ENCODE data around the gene ORC1. TPM values are rescaled to one million over a fixed set of nuclear protein-coding genes. Genes with fewer than 3 reads are reported as not detected.
A peak's percentile ranks its signal among the peaks of the same experiment; 100 is the strongest.

ORC1 gene
- total RNA-seq, 1 experiment from 2014 or later: 21.2 TPM

- Histone ChIP-seq H3K79me2 (ENCODE audit: low read depth) (peaks cover 20% of the 10 kb centered on the region), H3K36me3 (ENCODE audit: low read depth) (peaks cover under 1% of the 10 kb centered on the region; the same call in 1 of the 2 replicates), H3K9me2 (ENCODE audit: insufficient read depth) (no peaks in the 10 kb centered on the region), H4K20me1 (ENCODE audit: insufficient read depth) (no peaks in the 10 kb centered on the region), H3K4me3 (peak overlapping the region; percentile 92), H3K27ac (peak overlapping the region; percentile 86), H2AFZ (peak overlapping the region; percentile 99), H3K4me2 (peak overlapping the region; percentile 89), H3K9me3 (ENCODE audit: insufficient read depth, low read depth) (no peaks in the 10 kb centered on the region), H3K4me1 (replicated peaks; ENCODE audit: insufficient read depth) (peaks cover 15% of the 10 kb centered on the region), H3F3A (ENCODE audit: insufficient read depth, low read depth) (peaks cover 20% of the 10 kb centered on the region; the same call in 1 of the 2 replicates), H3K27me3 (ENCODE audit: insufficient read depth, low read depth) (no peaks in the 10 kb centered on the region)
- BruUV-seq (replicated peaks): TSS peak; percentile 52
- ChIA-PET CTCF (no interaction called here), POLR2A (ENCODE audit: unreplicated experiment) (interaction anchor here (0.5 to 0.7 kb wide), 4 partner anchors 13 to 847 kb away, joined by 3 to 11 read pairs (median 4); no protein-coding TSS in a partner anchor)
- TF ChIP-seq EZH2 (IDR thresholded peaks at IDR 0.05; ENCODE audit: low read depth): no peak
- no peak for TF ChIP-seq CTCF (conservative IDR thresholded peaks at IDR 0.05)
- DNase-seq: peak; percentile 78 to 81
- intact Hi-C loops (cut with micrococcal nuclease; ENCODE audit: unreplicated experiment): loop anchor here (5.0 kb wide), 1 partner anchor 308 kb away; the partner anchor contains the start of genes BTF3L4 and TXNDC12
These were observed 39.0 kb downstream of the ORC1 start for GRCh38 chr1:52365071-52365745.

GRCh38 chr1:52364235-52364839 is 39.9 kb downstream of the ORC1 start:
- ChIA-PET POLR2A (ENCODE audit: unreplicated experiment) (interaction anchor here (0.7 kb wide), 1 partner anchor 14 kb away, joined by 4 read pairs; no protein-coding TSS in a partner anchor), CTCF (no interaction called here)
- H3K27ac ChIP-seq: peak overlapping the region; percentile 86; the same call in 1 of the 2 replicates

GRCh38 chr1:52360595-52360968 is 43.6 kb downstream of the ORC1 start:
- H3K36me3 ChIP-seq (ENCODE audit: low read depth): peaks cover 8% of the 10 kb centered on the region; the same call in 1 of the 2 replicates

More at GRCh38 chr1:52364235-52364839, 39.9 kb downstream of the ORC1 start:
- peaks cover 8% of the 10 kb centered on the region; the same call in 1 of the 2 replicates for H3K36me3 ChIP-seq (ENCODE audit: low read depth)
- no peaks in the 10 kb centered on the region for H3K9me3 ChIP-seq (ENCODE audit: insufficient read depth, low read depth)
- no peaks in the 10 kb centered on the region for H3K9me2 ChIP-seq (ENCODE audit: insufficient read depth)
- H3K4me3 ChIP-seq: peak overlapping the region; percentile 92; the same call in 1 of the 2 replicates
- H3K79me2 ChIP-seq (ENCODE audit: low read depth): peaks cover 20% of the 10 kb centered on the region
- BruUV-seq (replicated peaks): no TSS peak
- peak overlapping the region; percentile 89 for H3K4me2 ChIP-seq
- H3F3A ChIP-seq (ENCODE audit: insufficient read depth, low read depth): peaks cover 18% of the 10 kb centered on the region; the same call in 1 of the 2 replicates
- H2AFZ ChIP-seq: no peak overlapping the region
- no peaks in the 10 kb centered on the region for H3K27me3 ChIP-seq (ENCODE audit: insufficient read depth, low read depth)
- TF ChIP-seq EZH2 (IDR thresholded peaks at IDR 0.05; ENCODE audit: low read depth): no peak
- TF ChIP-seq CTCF (conservative IDR thresholded peaks at IDR 0.05): no peak
- intact Hi-C loops (cut with micrococcal nuclease; ENCODE audit: unreplicated experiment): no loop called here
- H4K20me1 ChIP-seq (ENCODE audit: insufficient read depth): no peaks in the 10 kb centered on the region
- DNase-seq: no peak
- peaks cover 15% of the 10 kb centered on the region for H3K4me1 ChIP-seq (replicated peaks; ENCODE audit: insufficient read depth)

More at GRCh38 chr1:52360595-52360968, 43.6 kb downstream of the ORC1 start:
- H3K9me3 ChIP-seq (ENCODE audit: insufficient read depth, low read depth): no peaks in the 10 kb centered on the region
- ChIA-PET CTCF (no interaction called here), POLR2A (ENCODE audit: unreplicated experiment) (no interaction called here)
- peaks cover 14% of the 10 kb centered on the region for H3K79me2 ChIP-seq (ENCODE audit: low read depth)
- H3K27me3 ChIP-seq (ENCODE audit: insufficient read depth, low read depth): no peaks in the 10 kb centered on the region
- peaks cover 8% of the 10 kb centered on the region for H3K4me1 ChIP-seq (replicated peaks; ENCODE audit: insufficient read depth)
- no peaks in the 10 kb centered on the region for H4K20me1 ChIP-seq (ENCODE audit: insufficient read depth)
- peaks cover 7% of the 10 kb centered on the region; the same call in 1 of the 2 replicates for H3F3A ChIP-seq (ENCODE audit: insufficient read depth, low read depth)
- no peak overlapping the region for H3K4me2 ChIP-seq
- no peak overlapping the region for H2AFZ ChIP-seq
- no peak overlapping the region for H3K4me3 ChIP-seq
- intact Hi-C loops (cut with micrococcal nuclease; ENCODE audit: unreplicated experiment): no loop called here
- DNase-seq: no peak
- no peaks in the 10 kb centered on the region for H3K9me2 ChIP-seq (ENCODE audit: insufficient read depth)
- no TSS peak for BruUV-seq (replicated peaks)
- no peak for TF ChIP-seq CTCF (conservative IDR thresholded peaks at IDR 0.05)
- no peak for TF ChIP-seq EZH2 (IDR thresholded peaks at IDR 0.05; ENCODE audit: low read depth)
- no peak overlapping the region for H3K27ac ChIP-seq
